Neuron (in vitro differentiated cells): ENCODE data around the gene SHC1.

Experiments used
- H2AFZ ChIP-seq: one replicate; pipeline ENCODE4 v1.6.1; 2013; ENCODE audit warnings: low read depth, mild to moderate bottlenecking, inconsistent platforms, low read length, moderate library complexity
- H3K27me3 ChIP-seq: one replicate; pipeline ENCODE4 v1.6.1; 2013; ENCODE audit warnings: low read length; ENCODE audit not compliant: insufficient read depth
- H3K36me3 ChIP-seq: one replicate; pipeline ENCODE4 v1.6.1; 2013; ENCODE audit warnings: low read length; ENCODE audit not compliant: insufficient read depth
- H3K4me1 ChIP-seq: one replicate; pipeline ENCODE4 v1.6.1; 2013; ENCODE audit warnings: low read length; ENCODE audit not compliant: insufficient read depth
- H3K4me3 ChIP-seq: 2 replicates; pipeline ENCODE4 v1.5.1; 2013; ENCODE audit warnings: mild to moderate bottlenecking, low read length, moderate library complexity
- H3K9me3 ChIP-seq: one replicate; pipeline ENCODE4 v1.6.1; 2013; ENCODE audit warnings: low read length

The SHC1 gene

DNA sequence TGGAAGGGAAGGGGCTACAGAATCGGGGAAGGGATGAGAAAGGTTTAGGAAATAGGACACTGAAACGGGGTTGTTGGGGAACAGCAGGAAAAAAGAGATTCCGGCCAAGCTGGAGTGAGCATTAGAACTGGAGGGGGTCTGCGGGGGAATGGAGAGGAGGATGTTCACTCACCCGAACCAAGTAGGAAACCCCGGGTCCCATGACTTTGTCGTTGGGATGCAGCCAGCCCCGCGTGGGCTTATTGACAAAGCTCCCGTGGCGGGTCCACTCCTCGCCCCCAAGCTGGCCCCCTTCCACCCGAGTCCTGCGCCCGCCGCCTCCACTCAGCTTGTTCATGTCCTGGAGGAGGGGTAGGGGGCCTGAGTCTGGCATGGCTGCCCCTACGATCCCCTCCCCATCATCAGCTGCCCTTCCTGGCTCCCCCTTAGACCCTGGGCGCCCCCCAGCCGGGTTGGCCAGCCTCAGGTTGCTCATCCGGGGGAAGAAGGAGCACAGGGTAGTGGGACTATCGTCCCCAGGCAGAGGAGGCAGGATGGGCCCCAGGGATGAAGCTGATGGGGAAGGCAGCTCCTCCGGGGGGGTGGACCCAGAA is 591 bp downstream of the SHC1 start:
- Histone ChIP-seq H2AFZ (no peak overlapping the region), H3K36me3 (peaks cover 27% of the 10 kb centered on the region), H3K4me1 (peaks cover 39% of the 10 kb centered on the region), H3K27me3 (no peaks in the 10 kb centered on the region), H3K4me3 (peak overlapping the region; percentile 40), H3K9me3 (no peaks in the 10 kb centered on the region)

DNA sequence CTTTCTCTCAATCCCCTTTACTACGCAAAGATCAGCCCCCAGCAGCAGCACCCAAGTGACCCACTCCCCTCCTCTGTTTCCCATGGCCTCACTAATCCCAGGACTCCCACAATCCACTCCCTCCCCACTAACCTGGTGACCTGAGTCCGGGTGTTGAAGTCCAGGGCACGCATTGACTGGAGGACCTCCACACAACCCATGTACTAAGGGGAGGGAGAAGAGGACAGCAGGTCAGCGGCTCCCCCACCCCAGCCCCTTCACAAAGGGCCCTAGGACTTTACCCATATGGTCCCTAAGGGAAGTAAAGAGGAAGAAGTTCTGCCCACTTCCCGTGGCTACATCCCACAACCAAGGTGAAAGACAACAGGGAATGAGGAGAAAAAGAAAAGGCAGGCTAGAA is 1.3 kb downstream of the SHC1 start:
- Histone ChIP-seq H3K9me3 (no peaks in the 10 kb centered on the region), H3K27me3 (no peaks in the 10 kb centered on the region), H3K4me1 (peaks cover 39% of the 10 kb centered on the region), H2AFZ (no peak overlapping the region), H3K4me3 (peak overlapping the region; percentile 40), H3K36me3 (peaks cover 33% of the 10 kb centered on the region)

DNA sequence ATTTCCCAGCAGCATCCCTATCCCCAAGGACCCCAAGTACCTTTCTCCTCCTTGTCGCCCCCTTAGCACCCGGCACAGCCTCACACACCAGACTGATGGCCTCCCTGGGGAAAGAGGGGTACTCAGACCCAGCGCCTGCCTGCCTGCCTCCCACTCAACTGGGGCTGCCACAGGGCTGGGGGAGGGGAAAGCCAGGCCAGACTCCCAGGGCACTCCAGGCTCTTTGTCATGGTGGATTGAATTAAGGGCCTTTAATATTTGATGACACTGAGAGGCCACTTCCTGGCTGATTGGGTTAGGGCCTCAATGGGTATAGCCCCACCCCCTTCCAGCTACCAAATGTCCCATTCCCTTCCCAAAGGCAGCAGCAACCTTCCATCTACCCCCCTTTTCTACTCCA is 1.8 kb downstream of the SHC1 start:
- Histone ChIP-seq H3K27me3 (no peaks in the 10 kb centered on the region), H3K4me1 (peaks cover 39% of the 10 kb centered on the region)

DNA sequence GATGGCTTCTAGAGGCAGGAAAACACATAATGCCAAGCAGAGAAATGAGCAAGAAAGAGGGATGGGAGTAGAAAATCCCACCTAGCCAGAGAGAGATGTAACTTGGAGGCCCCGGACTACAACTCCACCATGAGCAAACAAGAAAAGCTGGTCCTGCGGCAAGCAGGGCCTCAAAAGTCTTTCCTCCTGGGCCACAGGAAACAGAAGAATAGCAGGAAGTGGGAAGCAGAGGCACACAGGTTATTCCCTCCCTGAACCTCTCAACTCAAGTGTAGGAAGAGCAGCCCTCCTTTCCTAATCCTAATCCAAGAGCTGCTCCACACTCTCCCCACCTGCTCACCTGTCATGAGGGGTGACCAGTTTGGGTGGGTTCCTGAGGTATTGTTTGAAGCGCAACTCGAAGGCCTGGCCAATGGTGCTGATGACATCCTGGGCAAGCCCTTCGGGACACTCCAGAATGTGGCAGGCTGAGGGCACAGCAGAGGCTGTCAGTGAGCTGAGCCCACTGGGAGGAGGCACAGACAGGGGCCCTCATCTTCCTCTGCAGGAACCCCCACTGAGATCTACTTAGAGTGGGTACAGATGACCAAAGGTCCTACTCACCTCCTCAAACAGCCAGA is 3.1 kb downstream of the SHC1 start:
- no peak overlapping the region for H2AFZ ChIP-seq
- H3K4me1 ChIP-seq = peaks cover 44% of the 10 kb centered on the region
- no peaks in the 10 kb centered on the region for H3K9me3 ChIP-seq
- H3K4me3 ChIP-seq = no peak overlapping the region
- peaks cover 44% of the 10 kb centered on the region for H3K36me3 ChIP-seq
- no peaks in the 10 kb centered on the region for H3K27me3 ChIP-seq

More for the DNA sequence above, 1.8 kb downstream of the SHC1 start:
- no peak overlapping the region for H3K4me3 ChIP-seq
- H2AFZ ChIP-seq = no peak overlapping the region
- H3K36me3 ChIP-seq = peaks cover 37% of the 10 kb centered on the region
- H3K9me3 ChIP-seq = no peaks in the 10 kb centered on the region

DNA sequence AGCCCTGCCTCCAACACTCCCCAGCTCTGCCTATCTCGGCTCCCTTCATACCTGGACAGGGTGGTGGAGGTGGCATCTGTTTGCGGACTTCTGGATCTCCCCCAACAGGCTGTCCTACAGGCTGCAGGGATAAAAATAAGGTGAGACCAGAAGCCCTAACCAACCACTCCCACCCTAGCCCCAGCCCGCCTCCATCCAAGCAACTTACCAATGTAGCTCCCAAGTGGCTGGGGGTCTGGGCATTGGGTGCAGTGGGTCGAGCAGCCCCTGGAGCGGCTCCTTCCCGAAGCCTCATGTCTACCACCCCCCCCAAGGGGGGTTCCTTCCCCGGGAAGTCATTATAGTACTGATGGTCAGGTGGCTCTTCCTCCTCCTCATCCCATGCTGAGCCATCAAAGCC is 4.4 kb downstream of the SHC1 start:
- H3K4me3 ChIP-seq = no peak overlapping the region
- H3K27me3 ChIP-seq = no peaks in the 10 kb centered on the region
- peaks cover 44% of the 10 kb centered on the region for H3K36me3 ChIP-seq
- H3K9me3 ChIP-seq = no peaks in the 10 kb centered on the region
- peaks cover 41% of the 10 kb centered on the region for H3K4me1 ChIP-seq
- H2AFZ ChIP-seq = no peak overlapping the region

DNA sequence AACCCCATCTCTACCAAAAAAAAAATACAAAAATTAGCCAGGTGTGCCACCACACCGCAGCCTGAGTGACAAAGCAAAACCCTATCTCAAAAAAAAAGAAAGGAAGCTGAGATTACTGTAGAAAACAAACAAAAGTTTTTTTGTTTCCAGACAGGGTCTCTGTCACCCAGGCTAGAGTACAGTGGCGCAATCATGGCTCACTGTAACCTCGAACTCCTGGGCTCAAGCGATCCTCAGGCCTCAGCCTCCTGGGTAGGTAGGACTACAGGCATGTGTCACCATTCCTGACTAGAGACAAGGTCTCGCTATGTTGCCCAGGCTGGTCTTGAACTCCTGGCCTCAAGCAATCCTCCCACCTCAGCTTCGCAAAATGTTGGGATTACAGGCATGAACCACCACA is 6.2 kb downstream of the SHC1 start:
- H3K4me1 ChIP-seq = peaks cover 32% of the 10 kb centered on the region
- no peak overlapping the region for H2AFZ ChIP-seq
- H3K4me3 ChIP-seq = no peak overlapping the region
- H3K27me3 ChIP-seq = no peaks in the 10 kb centered on the region
- H3K36me3 ChIP-seq = peaks cover 48% of the 10 kb centered on the region
- no peaks in the 10 kb centered on the region for H3K9me3 ChIP-seq

DNA sequence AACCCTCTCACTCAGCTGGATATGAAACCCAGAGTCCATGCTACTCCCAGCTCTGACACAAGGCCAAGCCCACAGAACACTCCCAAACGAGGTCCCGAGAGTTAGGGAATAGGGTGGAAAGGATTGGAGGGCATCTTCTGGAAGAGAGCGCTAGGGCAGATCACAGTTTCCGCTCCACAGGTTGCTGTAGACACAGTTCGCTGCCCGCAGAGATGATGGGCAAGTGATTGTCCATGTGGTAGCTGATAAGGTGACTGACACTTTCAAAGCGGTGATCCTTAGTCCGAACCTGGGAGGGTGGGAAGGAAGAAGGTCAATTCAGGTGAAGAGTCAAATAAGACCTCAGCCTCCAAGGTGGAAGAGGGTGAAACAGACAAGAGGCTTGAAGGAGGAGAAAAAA is 6.9 kb downstream of the SHC1 start:
- H2AFZ ChIP-seq = no peak overlapping the region
- H3K9me3 ChIP-seq = no peaks in the 10 kb centered on the region
- H3K36me3 ChIP-seq = peaks cover 55% of the 10 kb centered on the region
- peaks cover 27% of the 10 kb centered on the region for H3K4me1 ChIP-seq
- no peak overlapping the region for H3K4me3 ChIP-seq
- H3K27me3 ChIP-seq = no peaks in the 10 kb centered on the region

DNA sequence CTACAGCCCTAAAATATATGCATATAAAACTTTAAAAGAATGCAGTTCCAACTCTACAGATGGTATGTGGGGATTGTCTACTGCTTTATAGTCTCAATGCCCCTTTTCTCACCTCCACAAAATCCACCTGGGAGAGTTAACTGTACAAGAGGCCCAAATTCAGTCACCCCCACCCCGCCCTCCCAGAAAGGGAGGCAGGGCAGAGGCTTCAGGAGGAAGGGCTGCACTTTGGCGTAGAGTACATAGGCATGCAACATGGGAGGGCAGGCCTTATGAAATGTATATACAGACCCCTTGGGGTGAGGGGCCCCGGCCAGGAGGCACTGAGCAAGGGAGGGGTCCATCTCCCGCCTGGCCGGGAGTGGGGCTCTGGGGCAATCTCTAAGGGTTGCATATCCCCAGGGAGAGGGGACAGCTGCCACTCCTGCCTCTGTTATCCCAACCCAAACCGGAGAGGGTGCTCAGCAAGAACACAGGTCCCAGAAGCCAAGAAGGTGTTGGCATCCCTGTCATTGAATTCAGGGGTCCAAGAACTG is 7.7 kb downstream of the SHC1 start:
- Histone ChIP-seq H3K4me3 (peak overlapping the region; percentile 83), H3K4me1 (peaks cover 25% of the 10 kb centered on the region), H3K9me3 (no peaks in the 10 kb centered on the region), H3K36me3 (peaks cover 55% of the 10 kb centered on the region), H2AFZ (no peak overlapping the region), H3K27me3 (no peaks in the 10 kb centered on the region)

DNA sequence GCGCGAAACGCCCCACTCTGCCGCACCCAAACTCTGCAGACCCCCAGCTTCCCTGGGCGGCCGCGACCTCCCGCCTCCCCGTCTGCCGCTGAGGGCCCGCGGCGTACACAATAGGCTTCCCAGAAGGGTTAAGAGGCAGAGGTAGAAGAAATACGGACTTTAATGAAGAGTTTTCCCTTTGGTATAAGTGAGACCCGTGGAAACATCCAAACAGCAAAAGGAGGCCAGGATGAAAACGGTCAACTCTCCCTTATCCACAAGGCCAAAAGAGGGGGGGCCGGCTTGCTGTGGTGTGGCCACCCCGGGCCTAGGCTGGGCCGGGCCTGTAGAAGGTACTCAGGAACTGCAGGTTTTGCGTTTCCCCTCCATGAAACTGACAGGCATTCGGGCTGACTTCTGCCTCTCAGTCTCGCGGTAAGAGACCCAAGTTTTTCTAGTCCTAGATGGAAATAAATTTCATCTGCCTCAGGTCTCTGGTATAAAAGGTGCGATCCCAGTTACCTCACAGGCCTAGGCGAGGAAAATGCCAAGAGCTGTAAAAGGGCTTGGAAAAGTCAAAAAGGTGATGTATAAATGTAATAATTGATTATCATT is 8.3 kb downstream of the SHC1 start:
- Histone ChIP-seq H2AFZ (peak overlapping the region; percentile 64), H3K4me3 (peak overlapping the region; percentile 83), H3K27me3 (no peaks in the 10 kb centered on the region), H3K4me1 (peaks cover 26% of the 10 kb centered on the region), H3K36me3 (peaks cover 52% of the 10 kb centered on the region), H3K9me3 (no peaks in the 10 kb centered on the region)

DNA sequence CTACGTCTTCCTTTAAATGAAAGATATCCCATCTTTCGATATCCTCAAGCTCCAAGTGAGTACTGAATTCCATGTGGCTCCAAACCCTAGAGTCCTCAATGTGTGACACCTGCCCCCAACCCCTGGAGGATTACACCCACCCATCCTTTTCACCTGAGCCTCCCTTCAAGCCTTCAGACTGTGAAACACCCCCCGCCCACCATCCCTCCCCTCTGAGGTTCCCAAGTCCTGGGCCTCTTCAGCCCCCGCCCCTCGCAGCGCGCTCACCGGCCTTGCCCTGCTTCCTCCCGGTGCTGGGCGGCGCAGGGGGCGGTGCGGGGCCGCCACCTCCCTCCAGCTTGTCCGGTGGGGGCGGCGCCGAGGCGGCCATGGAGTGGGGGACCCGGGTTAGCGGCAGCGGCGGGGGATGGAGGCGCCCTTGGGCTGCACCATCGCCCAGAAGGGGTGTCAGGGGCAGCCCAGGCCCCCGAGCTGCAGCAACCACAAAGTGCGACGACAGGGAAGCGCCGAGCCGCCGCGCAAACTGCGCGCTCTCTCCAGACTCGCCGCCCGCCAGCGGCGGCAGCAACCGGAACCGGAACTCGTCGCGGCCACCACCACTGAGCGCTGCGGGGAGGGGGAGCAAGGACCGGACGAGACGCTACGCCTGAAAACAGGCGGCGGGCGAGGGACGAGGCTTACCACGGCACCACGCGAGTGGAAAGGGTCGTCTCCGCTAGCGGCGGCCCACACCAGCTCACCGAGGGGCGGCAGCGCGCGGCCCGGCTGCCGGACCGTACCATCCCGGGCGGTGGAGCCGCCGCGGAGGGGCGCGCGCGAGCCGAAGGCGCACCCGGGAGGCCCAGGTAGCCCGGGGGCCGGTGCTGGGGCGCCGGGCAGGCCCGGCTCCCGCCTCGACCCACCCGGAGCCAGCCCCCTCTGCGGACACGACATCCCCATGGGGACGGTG is 9.1 kb downstream of the SHC1 start, which contains the start of gene PYGO2:
TSS of gene PYGO2 (minus strand) at position 576 of the 949 bp plus-strand sequence. CDS start at position 370, 206 bp downstream.
- Histone ChIP-seq H3K27me3 (no peaks in the 10 kb centered on the region), H3K4me1 (peaks cover 34% of the 10 kb centered on the region), H3K4me3 (peak within 1 kb of the TSS; percentile 83), H2AFZ (peak within 1 kb of the TSS; percentile 64), H3K36me3 (peaks cover 45% of the 10 kb centered on the region), H3K9me3 (no peaks in the 10 kb centered on the region)

DNA sequence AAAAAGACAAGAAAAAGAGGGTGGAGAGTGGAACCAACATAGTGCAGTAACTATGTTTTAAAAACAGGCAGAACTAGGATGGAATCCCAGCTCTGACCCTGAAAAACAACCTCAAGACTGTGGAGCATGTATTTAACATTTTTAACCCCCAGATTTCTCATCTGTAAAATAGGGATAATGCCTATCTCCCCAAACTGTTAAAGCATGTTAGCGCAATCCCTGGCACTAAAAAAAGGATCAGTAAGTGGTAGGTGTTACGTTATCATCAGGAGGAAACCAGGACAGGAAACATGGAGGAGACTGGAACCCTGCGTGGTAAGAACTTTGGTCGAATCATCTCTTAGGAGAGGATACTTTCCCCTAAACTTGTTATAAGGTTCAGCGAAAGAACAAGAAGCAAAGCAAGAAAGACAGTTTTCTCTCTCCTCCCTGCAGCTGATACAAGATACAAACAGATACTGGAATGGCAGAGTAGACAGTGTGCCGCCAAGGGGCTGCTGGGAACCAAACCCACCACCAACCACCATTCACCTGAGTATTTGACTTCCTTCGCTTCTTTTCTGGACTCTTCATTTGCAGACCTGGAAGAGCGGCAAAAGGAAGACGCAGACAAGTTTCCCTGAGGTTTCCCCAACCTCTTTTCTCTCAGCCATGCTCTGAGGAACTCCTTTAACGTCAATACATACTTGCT is 10.0 kb downstream of the SHC1 start:
- H3K4me1 ChIP-seq = peaks cover 39% of the 10 kb centered on the region
- no peaks in the 10 kb centered on the region for H3K27me3 ChIP-seq
- H2AFZ ChIP-seq = no peak overlapping the region
- H3K4me3 ChIP-seq = peak overlapping the region; percentile 83
- H3K36me3 ChIP-seq = peaks cover 36% of the 10 kb centered on the region
- no peaks in the 10 kb centered on the region for H3K9me3 ChIP-seq

DNA sequence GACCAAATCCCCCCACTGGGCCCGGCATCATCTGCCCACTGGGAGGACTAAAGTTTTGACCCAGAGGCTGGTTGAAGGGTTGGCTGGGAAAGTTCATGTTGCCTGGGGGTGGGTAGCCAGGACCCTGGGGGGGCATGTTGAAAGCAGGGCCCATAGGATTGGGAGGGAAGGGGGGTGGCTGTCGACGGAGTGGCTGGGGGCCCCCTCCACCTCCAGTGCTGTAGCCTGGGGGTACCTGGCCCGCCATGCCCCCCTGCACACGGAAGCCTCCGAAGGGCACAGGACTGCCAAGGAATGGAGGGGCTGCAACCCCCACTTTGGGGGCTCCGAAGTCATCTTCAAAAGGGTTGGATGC is 11.1 kb downstream of the SHC1 start:
- Histone ChIP-seq H3K4me3 (no peak overlapping the region), H3K9me3 (no peaks in the 10 kb centered on the region), H3K4me1 (peaks cover 51% of the 10 kb centered on the region), H3K27me3 (no peaks in the 10 kb centered on the region), H2AFZ (no peak overlapping the region), H3K36me3 (peaks cover 28% of the 10 kb centered on the region)
